ENCODE data around the gene PLAAT5. TPM values are rescaled to one million over a fixed set of nuclear protein-coding genes. Genes with fewer than 3 reads are reported as not detected.

PLAAT5 gene
- total RNA-seq, 1 experiment from 2014 or later, result 8.5 TPM

GRCh38 chr11:63448646-63449045 is 42.3 kb downstream of the PLAAT5 start:
- Histone ChIP-seq H3K9ac (ENCODE audit: extremely low read depth, insufficient read length, low read length) (no peak overlapping the region), H4K20me1 (ENCODE audit: control insufficient read depth, insufficient read depth, insufficient read length) (no peaks in the 10 kb centered on the region), H3K18ac (ENCODE audit: insufficient read length, low read depth, low read length) (no peak overlapping the region), H3K23ac (ENCODE audit: insufficient read length, low read depth, low read length) (no peak overlapping the region), H3K23me2 (ENCODE audit: insufficient read length, low read depth, low read length, poor library complexity, severe bottlenecking) (no peaks in the 10 kb centered on the region), H2BK120ac (ENCODE audit: low read depth, low read length, poor library complexity, severe bottlenecking) (no peak overlapping the region), H2BK20ac (ENCODE audit: low read depth, low read length, poor library complexity, severe bottlenecking) (no peak overlapping the region), H3K79me2 (ENCODE audit: insufficient read depth, low read length) (no peaks in the 10 kb centered on the region), H4K8ac (replicated peaks; ENCODE audit: insufficient read length, low read depth, low read length) (no peak overlapping the region), H3K4ac (ENCODE audit: low read depth, low read length) (no peak overlapping the region), H3K79me1 (ENCODE audit: insufficient read depth, low read depth, low read length, poor library complexity, severe bottlenecking) (no peaks in the 10 kb centered on the region), H2AK5ac (ENCODE audit: insufficient read length, low read length) (no peak overlapping the region), H4K91ac (ENCODE audit: insufficient read length, low read depth, low read length) (no peak overlapping the region), H3K4me2 (ENCODE audit: insufficient read depth, insufficient read length, low read length) (peak overlapping the region; percentile 16), H3T11ph (ENCODE audit: low read length) (no peak overlapping the region), H2BK12ac (ENCODE audit: insufficient read length, low read depth, low read length) (no peak overlapping the region), H2BK5ac (ENCODE audit: insufficient read length, low read length) (no peak overlapping the region), H2AFZ (ENCODE audit: low read length) (no peak overlapping the region), H3K27me3 (ENCODE audit: insufficient read depth, low read length) (no peaks in the 10 kb centered on the region), H3K14ac (ENCODE audit: insufficient read depth, low read length) (no peak overlapping the region), H3K9me3 (ENCODE audit: control insufficient read depth, low read depth, low read length) (no peaks in the 10 kb centered on the region), H3K27ac (ENCODE audit: insufficient read length, low read depth, low read length) (peak overlapping the region; percentile 80), H3K4me1 (ENCODE audit: insufficient read depth, low read length) (peaks cover 8% of the 10 kb centered on the region; the same call in 1 of the 2 replicates), H3K56ac (ENCODE audit: insufficient read length, low read depth, low read length) (no peak overlapping the region), H4K5ac (ENCODE audit: insufficient read length, low read depth, low read length) (no peak overlapping the region), H2BK15ac (ENCODE audit: low read depth, low read length) (no peak overlapping the region)
- peak overlapping the region in 2 of 3 experiments; percentile 36 to 80; a peak in 4 of 7 replicates for H3K27ac Mint-ChIP-seq
- WGBS (ENCODE audit: extremely low coverage, insufficient read length, low lambda C conversion rate), result no CpG with 5 or more reads among the region's 1 CpG
- H3K4me3 Mint-ChIP-seq, result peak overlapping the region in 1 of 2 experiments; percentile 10; a peak in 1 of 5 replicates
- TF ChIP-seq CTCF (conservative IDR thresholded peaks at IDR 0.05), result no peak
- peaks cover 4 to 21% (median 17%) of the 10 kb centered on the region in 3 experiments for H3K36me3 Mint-ChIP-seq (ENCODE audit: insufficient read depth in 1 of 3, low read depth in 3 of 3)
- H3K9me3 Mint-ChIP-seq, result peaks cover 11 to 37% of the 10 kb centered on the region in 2 experiments
- peaks cover 27 to 63% of the 10 kb centered on the region in 2 experiments for H3K4me1 Mint-ChIP-seq
- H3K27me3 Mint-ChIP-seq (ENCODE audit: low read depth), result no peaks in the 10 kb centered on the region
- peak; percentile 65 for DNase-seq
